ENCODE data around the gene SNX21. TPM values are rescaled to one million over a fixed set of nuclear protein-coding genes. Genes with fewer than 3 reads are reported as not detected.
"Not testable (repeated sequence)": the region's sequence is repeated elsewhere in the genome, so short reads cannot be mapped to it uniquely, and the experiment has no call there.

SNX21 gene
- total RNA-seq, 2 donors from 2014 or later: 14.4 to 15.8 TPM

- DNase-seq (no peak), ATAC-seq (peak; percentile 80)
- intact Hi-C loops (cut with DNase I, micrococcal nuclease): no loop called here
These were observed 33.7 kb downstream of the SNX21 start for GRCh38 chr20:45867136-45867818.

- intact Hi-C loops (cut with DNase I, micrococcal nuclease): no loop called here
- ATAC-seq: peak; percentile 44
- no peak for DNase-seq
These were observed 34.2 kb downstream of the SNX21 start for GRCh38 chr20:45867819-45868176.

DNA sequence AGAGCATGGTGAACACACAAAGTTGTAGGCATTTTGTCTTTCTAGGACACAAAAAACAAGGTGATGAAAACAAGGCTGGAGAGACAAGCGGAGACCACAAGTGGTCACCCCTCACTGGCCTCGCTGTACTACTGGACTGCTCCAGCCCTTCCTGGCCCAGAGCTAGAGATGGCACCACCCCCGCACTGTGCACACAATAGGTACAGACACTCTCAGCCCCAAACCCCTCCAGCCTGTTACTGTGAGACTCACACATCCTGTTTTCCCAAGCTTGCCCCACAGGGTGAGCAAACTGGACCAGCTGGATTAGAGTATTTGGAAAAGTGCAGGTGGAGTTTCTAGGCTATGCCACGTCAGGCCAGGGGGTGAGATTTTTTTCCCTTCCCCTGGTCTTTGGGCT is 39.0 kb downstream of the SNX21 start:
- ATAC-seq: no peak
- intact Hi-C loops (cut with DNase I, micrococcal nuclease): no loop called here
- no peak for DNase-seq

GRCh38 chr20:45873409-45874103 is 40.0 kb downstream of the SNX21 start:
- no peak for DNase-seq
- no peak for ATAC-seq
- intact Hi-C loops (cut with DNase I, micrococcal nuclease): no loop called here

DNA sequence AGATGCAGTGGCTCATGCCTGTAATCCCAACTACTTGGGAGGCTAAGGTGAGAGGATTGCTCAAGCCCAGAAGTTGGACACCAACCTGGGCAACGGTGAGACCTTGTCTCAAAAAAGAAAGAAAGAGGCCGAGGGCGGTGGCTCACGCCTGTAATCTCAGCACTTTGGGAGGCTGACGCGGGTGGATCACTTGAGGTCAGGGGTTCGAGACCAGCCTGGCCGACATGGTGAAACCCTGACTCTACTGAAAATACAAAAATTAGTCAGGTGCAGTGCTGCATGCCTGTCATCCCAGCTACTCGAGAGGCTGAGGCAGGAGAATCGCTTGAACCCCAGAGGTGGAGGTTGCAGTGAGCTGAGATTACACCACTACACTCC is 40.5 kb downstream of the SNX21 start:
- intact Hi-C loops (cut with DNase I, micrococcal nuclease); DNase-seq; ATAC-seq: not testable (repeated sequence)

DNA sequence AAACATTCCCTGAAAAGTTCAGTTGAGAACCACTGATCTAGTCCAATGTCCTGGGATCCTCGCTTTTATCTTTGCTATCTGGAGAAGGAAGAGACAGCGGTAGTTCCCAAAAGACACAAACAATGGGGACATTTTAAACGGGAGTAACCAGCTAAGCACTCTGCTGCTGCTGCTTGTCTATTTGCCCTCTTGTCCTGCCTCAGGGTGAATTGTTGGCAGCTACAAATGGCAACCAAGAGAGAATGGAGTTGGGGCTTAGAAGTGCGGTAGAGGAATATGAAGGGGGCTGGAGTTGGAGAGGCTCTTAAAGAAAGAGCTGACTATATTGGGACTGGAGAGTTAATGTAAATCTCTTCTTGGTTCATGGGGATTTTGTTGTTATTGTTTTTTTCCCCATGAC is 41.0 kb downstream of the SNX21 start:
- ATAC-seq (no peak), DNase-seq (no peak)
- intact Hi-C loops (cut with DNase I, micrococcal nuclease): no loop called here

- ATAC-seq (no peak), DNase-seq (no peak)
- intact Hi-C loops (cut with DNase I, micrococcal nuclease): no loop called here
These were observed 44.6 kb downstream of the SNX21 start for GRCh38 chr20:45878076-45878761.

DNA sequence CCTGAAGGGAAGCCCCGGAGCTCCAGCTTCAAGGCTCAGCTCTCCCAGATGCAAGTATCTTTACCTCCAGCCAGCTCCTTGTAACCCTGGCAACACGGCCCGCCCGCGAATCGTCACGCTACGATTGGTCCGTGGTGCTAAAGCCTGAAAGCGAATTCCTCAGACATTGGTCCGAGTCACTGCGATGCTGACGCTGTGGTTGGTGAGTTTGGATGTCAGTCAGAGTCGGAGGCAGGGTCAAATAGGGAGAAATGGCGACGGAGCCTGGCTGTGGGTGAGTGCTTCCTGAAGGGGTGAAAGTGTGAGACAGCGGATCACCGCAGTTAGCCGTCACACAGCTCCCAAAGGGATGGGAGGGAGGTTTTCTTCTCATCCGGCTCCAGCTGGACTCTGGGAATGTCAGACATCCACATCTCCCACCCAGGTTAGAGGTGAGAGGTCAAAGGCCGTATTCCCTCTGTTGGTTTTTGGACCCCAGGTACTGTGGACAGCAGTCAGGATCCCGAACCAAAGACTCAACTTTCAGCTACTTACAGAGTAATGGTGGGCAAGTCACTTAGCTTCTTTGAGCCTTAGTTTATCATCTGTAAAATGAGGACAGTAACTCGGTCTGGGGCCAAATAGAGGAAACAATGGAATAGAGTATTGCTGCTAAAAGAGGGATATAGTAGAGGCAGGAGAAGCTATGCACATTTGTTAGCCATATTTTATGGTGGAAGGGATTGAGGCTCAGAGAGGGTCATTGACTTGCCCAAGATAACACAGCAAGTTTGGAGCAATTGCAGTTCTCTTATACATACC is 47.6 kb downstream of the SNX21 start, which contains the start of gene ZSWIM1:
ZSWIM1 (plus strand) TSS at position 240 of the 801 bp plus-strand sequence. CDS start 1,366 bp downstream, outside the sequence.
- ATAC-seq (peak; percentile 98), DNase-seq (peak; percentile 99)
- intact Hi-C loops (cut with DNase I, micrococcal nuclease): no loop called here

GRCh38 chr20:45882469-45883099 is 49.0 kb downstream of the SNX21 start:
- no peak for DNase-seq
- no peak for ATAC-seq
- intact Hi-C loops (cut with DNase I, micrococcal nuclease): no loop called here

DNA sequence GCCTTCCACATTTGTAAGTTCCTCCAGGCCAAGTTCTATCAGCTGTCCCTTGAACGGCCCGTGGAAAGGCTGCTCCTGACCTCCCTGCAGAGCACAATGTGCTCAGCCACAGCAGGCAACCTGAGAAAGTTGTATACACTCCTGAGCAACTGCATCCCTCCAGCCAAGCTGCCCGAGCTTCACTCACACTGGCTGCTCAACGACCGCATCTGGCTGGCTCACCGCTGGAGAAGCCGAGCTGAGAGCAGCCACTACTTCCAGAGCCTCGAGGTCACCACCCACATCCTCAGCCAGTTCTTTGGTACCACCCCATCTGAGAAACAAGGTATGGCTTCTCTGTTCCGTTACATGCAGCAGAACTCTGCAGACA is 49.5 kb downstream of the SNX21 start:
- intact Hi-C loops (cut with DNase I, micrococcal nuclease): no loop called here
- DNase-seq (no peak), ATAC-seq (no peak)

DNA sequence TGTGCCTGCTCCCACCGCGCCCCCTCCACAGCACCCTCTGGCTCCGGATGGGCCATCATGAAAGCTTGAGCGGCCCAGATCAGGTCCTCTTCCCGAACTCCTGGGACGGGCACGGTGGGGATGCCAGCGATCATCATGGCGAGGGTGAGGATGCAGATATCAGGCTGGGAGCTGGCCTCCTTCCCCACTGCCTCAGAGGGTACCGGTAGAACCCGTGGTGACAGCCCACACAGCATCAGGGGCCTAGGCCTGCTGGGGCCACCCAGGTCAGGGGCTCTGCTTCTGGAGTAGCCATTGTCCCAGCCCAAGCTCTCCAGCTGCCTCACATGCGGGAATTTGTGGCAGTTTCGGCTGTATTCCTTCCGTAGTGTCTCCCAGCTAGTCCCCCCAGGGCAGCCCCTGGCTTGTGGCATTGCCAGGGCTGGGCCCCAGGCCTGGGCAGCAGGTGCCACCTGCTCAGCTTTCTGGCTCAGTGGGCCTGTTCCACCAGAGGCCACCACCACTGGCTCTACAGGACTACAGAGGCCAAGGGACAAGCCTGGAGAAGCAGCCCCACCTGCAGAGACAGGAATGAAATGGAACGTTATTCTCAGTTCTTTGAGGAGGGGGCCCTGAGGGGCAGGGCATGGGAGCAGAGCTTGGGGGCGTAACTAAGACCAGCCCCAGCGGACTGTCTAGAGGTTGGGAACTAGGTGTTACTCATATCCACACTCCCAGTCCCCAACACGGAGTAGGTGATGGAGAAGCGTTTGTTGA is 53.2 kb downstream of the SNX21 start:
- intact Hi-C loops (cut with DNase I, micrococcal nuclease): no loop called here
- ATAC-seq (no peak), DNase-seq (no peak)

DNA sequence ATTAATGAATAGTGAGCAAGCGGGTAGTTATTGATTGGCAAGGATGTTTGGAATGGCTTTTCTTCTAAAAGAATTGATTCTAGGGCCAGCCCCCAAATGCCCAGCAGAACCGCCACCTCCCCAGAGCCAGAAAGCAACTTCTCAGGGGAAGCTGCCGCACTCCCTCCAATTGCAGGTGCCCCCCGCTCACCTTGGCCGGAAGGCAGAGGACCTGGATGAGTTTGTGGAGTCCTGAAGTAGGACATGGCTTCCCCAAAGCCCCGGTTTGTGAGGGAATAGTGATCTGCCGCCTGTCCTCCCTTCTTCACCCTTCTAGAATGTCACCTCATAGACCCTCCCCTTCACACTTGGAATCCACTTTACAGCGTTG is 53.7 kb downstream of the SNX21 start, which contains the start of gene SPATA25:
SPATA25 (minus strand) TSS at position 277 of the 370 bp plus-strand sequence; CDS start at position 245, 32 bp downstream.
- ATAC-seq (no peak), DNase-seq (no peak)
- intact Hi-C loops (cut with DNase I, micrococcal nuclease): no loop called here

GRCh38 chr20:45888681-45889080 is 55.1 kb downstream of the SNX21 start:
- ATAC-seq: no peak
- DNase-seq: no peak
- intact Hi-C loops (cut with DNase I, micrococcal nuclease): no loop called here

DNA sequence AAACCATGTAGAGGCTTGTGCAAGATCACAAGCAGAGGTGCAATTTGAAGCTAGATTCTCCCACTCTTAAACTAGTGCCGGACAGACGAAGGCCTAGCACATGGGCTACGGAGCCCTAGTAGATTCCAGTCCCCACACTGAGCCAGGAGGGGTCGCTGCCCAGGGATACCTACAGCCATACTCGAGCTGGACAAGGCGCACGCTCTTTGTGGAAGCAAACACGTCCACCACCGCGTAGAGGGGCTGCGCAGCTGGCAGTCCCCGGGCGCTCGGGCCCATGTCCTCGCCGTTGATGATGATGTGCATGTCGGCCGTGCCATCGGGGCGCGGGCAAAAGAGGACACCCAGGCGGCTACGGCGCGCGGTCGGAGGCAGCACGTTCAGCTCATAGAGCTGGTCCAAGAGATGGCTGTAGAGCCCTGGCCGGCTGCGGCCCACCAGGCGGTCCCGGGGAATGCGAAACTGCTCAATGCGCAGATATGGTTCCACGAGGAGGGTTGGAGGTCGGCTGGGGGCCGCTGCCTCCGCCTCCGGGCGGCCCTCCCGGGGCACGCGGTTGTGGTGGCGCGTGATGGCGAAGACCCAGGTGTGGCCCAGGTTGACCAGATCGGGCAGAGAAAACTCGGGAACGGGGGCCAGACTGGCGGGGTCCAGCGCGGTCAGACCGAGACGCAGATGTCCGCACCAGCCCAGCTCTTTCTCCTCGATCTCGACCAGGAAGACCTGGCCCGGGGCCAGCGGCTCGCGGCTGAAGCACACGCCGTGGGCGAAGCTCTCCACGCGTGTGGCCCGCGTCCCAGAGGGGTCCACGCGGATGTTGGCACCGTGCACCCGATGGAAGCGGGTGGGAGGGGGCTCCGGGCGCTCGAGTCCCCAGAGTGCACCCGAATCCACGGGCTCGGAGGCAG is 56.7 kb downstream of the SNX21 start:
- DNase-seq (peak; percentile 86 to 90), ATAC-seq (peak; percentile 63)
- intact Hi-C loops (cut with DNase I, micrococcal nuclease): no loop called here

GRCh38 chr20:45890985-45891983 is 57.7 kb downstream of the SNX21 start, which contains the start of the genes CTSA and NEURL2:
TSS of gene CTSA (plus strand) at chr20:45891335. CDS start at chr20:45891569, 234 bp downstream.
TSS of gene NEURL2 (minus strand) at chr20:45891208. CDS start at chr20:45890991, 217 bp downstream.
- intact Hi-C loops (cut with DNase I, micrococcal nuclease): no loop called here
- DNase-seq (peak; percentile 95 to 99), ATAC-seq (peak; percentile 84)
